ENCODE results near the gene PPP1R10.

DNA sequence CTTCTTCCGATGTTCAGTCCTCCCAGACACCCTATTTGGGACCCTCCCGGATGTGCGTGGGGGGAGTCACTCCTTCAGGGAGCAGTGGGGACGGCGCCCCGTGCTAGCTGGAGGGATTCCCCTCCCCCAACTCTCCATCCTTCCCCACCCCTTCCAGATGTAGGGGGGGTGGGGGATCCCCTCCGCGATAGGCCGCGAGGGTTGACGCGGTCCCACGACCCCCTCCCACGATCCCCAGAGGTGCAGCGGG, 61.3 kb downstream of the PPP1R10 start:
- TF ChIP-seq, protein P1, sequence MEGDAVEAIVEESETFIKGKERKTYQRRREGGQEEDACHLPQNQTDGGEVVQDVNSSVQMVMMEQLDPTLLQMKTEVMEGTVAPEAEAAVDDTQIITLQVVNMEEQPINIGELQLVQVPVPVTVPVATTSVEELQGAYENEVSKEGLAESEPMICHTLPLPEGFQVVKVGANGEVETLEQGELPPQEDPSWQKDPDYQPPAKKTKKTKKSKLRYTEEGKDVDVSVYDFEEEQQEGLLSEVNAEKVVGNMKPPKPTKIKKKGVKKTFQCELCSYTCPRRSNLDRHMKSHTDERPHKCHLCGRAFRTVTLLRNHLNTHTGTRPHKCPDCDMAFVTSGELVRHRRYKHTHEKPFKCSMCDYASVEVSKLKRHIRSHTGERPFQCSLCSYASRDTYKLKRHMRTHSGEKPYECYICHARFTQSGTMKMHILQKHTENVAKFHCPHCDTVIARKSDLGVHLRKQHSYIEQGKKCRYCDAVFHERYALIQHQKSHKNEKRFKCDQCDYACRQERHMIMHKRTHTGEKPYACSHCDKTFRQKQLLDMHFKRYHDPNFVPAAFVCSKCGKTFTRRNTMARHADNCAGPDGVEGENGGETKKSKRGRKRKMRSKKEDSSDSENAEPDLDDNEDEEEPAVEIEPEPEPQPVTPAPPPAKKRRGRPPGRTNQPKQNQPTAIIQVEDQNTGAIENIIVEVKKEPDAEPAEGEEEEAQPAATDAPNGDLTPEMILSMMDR (conservative IDR thresholded peaks at IDR 0.05; ENCODE audit: low read depth, low read length), result no peak
- no peak for TF ChIP-seq EZH2 (IDR thresholded peaks at IDR 0.05; ENCODE audit: borderline replicate concordance, low read depth, low read length, poor library complexity, severe bottlenecking)

Measured in A673 (cell line).